Sigmoid colon (tissue), 3 donors: ENCODE measurements around the gene ANKRD33.

Source experiments
- POLR2A ChIP-seq, 2 donors: fragments of 450-650 bp; IDR thresholded peaks; one replicate each; pipeline ENCODE4 v1.6.1; 2016; ENCODE audit warnings: antibody characterized with exemption in 2 of 2, mild to moderate bottlenecking in 2 of 2, moderate library complexity in 2 of 2
- TF ChIP-seq, protein P1 (sequence below), 4 experiments: fragments of 450-650 bp in 3 of 4; fragments of 200-600 bp in 1 of 4; IDR thresholded peaks; one replicate each; pipeline ENCODE4 v1.5.1; 2016 to 2019; ENCODE audit warnings: antibody characterized with exemption in 4 of 4, mild to moderate bottlenecking in 3 of 4, moderate library complexity in 2 of 4

DNA sequence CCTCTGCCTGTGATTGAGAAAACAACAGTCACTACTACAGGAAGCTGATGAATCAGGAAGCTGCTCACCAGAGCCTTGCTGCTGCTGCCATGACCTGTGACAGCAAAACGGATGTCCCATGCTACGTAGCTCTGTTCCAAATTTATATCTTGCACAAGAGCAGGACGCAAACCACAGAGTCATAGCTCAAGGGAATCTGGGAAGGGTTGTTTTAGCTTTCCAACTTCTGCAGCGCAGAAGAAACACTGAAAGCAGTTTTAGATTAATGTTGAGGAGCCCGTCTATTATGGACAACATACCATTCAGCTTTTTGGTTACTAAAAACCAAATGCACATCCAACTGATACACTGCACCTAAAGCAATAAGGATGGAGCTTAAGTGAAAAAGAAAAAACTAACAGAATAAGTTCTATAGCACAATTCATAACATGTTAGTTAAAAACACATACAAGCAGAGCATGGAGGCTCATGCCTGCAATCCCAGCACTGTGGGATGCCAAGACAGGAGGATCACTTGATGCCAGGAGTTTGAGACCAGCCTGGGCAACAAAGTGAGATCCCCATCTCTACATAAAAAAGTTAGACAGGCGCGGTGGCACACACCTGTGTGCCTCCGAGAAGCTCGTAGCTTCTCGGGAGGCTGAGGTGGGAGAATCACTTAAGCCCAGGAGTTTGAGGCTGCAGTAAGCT is 1.7 kb upstream of the ANKRD33 start:
- no peak for TF ChIP-seq POLR2A (IDR thresholded peaks at IDR 0.05)
- TF ChIP-seq, protein P1, sequence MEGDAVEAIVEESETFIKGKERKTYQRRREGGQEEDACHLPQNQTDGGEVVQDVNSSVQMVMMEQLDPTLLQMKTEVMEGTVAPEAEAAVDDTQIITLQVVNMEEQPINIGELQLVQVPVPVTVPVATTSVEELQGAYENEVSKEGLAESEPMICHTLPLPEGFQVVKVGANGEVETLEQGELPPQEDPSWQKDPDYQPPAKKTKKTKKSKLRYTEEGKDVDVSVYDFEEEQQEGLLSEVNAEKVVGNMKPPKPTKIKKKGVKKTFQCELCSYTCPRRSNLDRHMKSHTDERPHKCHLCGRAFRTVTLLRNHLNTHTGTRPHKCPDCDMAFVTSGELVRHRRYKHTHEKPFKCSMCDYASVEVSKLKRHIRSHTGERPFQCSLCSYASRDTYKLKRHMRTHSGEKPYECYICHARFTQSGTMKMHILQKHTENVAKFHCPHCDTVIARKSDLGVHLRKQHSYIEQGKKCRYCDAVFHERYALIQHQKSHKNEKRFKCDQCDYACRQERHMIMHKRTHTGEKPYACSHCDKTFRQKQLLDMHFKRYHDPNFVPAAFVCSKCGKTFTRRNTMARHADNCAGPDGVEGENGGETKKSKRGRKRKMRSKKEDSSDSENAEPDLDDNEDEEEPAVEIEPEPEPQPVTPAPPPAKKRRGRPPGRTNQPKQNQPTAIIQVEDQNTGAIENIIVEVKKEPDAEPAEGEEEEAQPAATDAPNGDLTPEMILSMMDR (IDR thresholded peaks at IDR 0.05) = no peak
